HCT116 (cell line): ENCODE results near the gene PRSS53.

Source experiments
- EZH2phosphoT487 ChIP-seq: fragments of 200-600 bp; IDR thresholded peaks from 2 replicates; pipeline ENCODE4 v1.6.1; 2018; ENCODE audit warnings: antibody characterized with exemption, borderline replicate concordance
- POLR2AphosphoS5 ChIP-seq: IDR thresholded peaks from 2 replicates; pipeline ENCODE4 v1.6.1; 2011; ENCODE audit warnings: mild to moderate bottlenecking, low read depth, low read length, moderate library complexity
- RAD21 ChIP-seq: IDR thresholded peaks from 2 replicates; pipeline ENCODE4 v1.6.1; 2012; ENCODE audit warnings: low read depth, mild to moderate bottlenecking
- TF ChIP-seq, protein P1 (sequence below), 3 experiments: fragments of 200-600 bp in 1 of 3; sonication (generic) in 1 of 3; IDR thresholded peaks in 2 of 3; conservative IDR thresholded peaks in 1 of 3; 2 replicates each; pipeline ENCODE4 v1.5.1; 2012 to 2017; ENCODE audit warnings: low read depth in 2 of 3, low read length in 2 of 3, antibody characterized with exemption in 1 of 3, borderline replicate concordance in 1 of 3, control low read depth in 1 of 3, mild to moderate bottlenecking in 1 of 3, mixed read lengths in 1 of 3, mixed run types in 1 of 3, moderate library complexity in 1 of 3; ENCODE audit not compliant: insufficient read depth in 1 of 3
- TF ChIP-seq, protein P2 (sequence below): IDR thresholded peaks from 2 replicates; pipeline ENCODE4 v1.6.1; 2012
- TF ChIP-seq, protein P3 (sequence below): IDR thresholded peaks from 2 replicates; pipeline ENCODE4 v1.6.1; 2012; ENCODE audit warnings: low read depth
- TF ChIP-seq, protein P4 (sequence below): IDR thresholded peaks from 2 replicates; pipeline ENCODE4 v1.6.1; 2011; ENCODE audit warnings: mild to moderate bottlenecking, low read length, moderate library complexity; ENCODE audit not compliant: insufficient replicate concordance; ENCODE audit errors: extremely low read depth

DNA sequence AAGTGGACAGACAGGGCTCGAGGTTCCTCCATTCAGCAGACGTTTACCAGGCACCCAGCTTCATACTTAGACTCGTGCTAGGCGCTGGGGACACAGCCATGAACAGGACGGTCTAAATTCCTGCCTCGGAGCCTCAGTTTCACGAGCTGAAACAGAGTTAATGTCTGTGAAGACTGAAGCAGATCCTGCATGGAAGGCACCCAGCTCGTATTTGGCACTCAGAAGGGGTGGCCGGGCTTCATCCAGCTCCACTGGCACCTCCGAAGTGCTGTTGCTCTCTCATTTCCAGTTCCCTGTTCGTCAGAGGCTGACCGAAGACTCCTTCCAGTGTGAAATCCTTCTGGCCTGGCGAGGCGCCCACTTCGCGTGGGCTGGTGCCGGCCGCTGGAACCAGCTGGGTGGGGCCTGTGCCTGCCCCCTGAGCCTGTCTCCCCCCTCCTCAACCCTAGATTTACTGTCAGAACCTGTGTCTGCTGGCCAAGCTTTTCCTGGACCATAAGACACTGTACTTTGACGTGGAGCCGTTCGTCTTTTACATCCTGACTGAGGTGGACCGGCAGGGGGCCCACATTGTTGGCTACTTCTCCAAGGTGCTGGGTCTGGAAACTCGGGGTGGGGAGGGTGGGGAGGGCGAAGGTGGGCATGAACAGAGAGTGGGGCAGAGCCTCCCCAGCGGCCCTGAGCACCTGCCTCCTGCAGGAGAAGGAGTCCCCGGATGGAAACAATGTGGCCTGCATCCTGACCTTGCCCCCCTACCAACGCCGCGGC lies 41.0 kb upstream of the PRSS53 start:
- TF ChIP-seq, protein P1, sequence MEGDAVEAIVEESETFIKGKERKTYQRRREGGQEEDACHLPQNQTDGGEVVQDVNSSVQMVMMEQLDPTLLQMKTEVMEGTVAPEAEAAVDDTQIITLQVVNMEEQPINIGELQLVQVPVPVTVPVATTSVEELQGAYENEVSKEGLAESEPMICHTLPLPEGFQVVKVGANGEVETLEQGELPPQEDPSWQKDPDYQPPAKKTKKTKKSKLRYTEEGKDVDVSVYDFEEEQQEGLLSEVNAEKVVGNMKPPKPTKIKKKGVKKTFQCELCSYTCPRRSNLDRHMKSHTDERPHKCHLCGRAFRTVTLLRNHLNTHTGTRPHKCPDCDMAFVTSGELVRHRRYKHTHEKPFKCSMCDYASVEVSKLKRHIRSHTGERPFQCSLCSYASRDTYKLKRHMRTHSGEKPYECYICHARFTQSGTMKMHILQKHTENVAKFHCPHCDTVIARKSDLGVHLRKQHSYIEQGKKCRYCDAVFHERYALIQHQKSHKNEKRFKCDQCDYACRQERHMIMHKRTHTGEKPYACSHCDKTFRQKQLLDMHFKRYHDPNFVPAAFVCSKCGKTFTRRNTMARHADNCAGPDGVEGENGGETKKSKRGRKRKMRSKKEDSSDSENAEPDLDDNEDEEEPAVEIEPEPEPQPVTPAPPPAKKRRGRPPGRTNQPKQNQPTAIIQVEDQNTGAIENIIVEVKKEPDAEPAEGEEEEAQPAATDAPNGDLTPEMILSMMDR (IDR thresholded peaks at IDR 0.05 in 2 of 3, conservative IDR thresholded peaks at IDR 0.05 in 1 of 3; ENCODE audit: borderline replicate concordance in 1 of 3, insufficient read depth in 1 of 3, low read depth in 2 of 3, low read length in 2 of 3): no peak
- TF ChIP-seq, protein P2, sequence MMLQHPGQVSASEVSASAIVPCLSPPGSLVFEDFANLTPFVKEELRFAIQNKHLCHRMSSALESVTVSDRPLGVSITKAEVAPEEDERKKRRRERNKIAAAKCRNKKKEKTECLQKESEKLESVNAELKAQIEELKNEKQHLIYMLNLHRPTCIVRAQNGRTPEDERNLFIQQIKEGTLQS: no peak
- TF ChIP-seq POLR2AphosphoS5: no peak
- no peak for TF ChIP-seq EZH2phosphoT487
- no peak for TF ChIP-seq RAD21
- TF ChIP-seq, protein P3, sequence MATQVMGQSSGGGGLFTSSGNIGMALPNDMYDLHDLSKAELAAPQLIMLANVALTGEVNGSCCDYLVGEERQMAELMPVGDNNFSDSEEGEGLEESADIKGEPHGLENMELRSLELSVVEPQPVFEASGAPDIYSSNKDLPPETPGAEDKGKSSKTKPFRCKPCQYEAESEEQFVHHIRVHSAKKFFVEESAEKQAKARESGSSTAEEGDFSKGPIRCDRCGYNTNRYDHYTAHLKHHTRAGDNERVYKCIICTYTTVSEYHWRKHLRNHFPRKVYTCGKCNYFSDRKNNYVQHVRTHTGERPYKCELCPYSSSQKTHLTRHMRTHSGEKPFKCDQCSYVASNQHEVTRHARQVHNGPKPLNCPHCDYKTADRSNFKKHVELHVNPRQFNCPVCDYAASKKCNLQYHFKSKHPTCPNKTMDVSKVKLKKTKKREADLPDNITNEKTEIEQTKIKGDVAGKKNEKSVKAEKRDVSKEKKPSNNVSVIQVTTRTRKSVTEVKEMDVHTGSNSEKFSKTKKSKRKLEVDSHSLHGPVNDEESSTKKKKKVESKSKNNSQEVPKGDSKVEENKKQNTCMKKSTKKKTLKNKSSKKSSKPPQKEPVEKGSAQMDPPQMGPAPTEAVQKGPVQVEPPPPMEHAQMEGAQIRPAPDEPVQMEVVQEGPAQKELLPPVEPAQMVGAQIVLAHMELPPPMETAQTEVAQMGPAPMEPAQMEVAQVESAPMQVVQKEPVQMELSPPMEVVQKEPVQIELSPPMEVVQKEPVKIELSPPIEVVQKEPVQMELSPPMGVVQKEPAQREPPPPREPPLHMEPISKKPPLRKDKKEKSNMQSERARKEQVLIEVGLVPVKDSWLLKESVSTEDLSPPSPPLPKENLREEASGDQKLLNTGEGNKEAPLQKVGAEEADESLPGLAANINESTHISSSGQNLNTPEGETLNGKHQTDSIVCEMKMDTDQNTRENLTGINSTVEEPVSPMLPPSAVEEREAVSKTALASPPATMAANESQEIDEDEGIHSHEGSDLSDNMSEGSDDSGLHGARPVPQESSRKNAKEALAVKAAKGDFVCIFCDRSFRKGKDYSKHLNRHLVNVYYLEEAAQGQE: no peak
- TF ChIP-seq, protein P4, sequence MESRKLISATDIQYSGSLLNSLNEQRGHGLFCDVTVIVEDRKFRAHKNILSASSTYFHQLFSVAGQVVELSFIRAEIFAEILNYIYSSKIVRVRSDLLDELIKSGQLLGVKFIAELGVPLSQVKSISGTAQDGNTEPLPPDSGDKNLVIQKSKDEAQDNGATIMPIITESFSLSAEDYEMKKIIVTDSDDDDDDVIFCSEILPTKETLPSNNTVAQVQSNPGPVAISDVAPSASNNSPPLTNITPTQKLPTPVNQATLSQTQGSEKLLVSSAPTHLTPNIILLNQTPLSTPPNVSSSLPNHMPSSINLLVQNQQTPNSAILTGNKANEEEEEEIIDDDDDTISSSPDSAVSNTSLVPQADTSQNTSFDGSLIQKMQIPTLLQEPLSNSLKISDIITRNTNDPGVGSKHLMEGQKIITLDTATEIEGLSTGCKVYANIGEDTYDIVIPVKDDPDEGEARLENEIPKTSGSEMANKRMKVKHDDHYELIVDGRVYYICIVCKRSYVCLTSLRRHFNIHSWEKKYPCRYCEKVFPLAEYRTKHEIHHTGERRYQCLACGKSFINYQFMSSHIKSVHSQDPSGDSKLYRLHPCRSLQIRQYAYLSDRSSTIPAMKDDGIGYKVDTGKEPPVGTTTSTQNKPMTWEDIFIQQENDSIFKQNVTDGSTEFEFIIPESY: no peak
